OCI-LY3 (cell line): Measurements from ENCODE around the gene GNG12.

Source experiments
- H2AFZ ChIP-seq: fragments of 200-600, 300-600 bp; shearing (Covaris generic); 2 replicates; pipeline ENCODE4 v1.6.0; 2014; ENCODE audit warnings: antibody characterized with exemption, low read depth, low read length
- H3K27ac ChIP-seq: fragments of 200-600, 300-600 bp; sonication (generic); 2 replicates; pipeline ENCODE4 v1.5.1; 2014; ENCODE audit warnings: mild to moderate bottlenecking, low read length, moderate library complexity, mixed read lengths
- H3K27me3 ChIP-seq: fragments of 200-600, 300-600 bp; sonication (generic); 2 replicates; pipeline ENCODE4 v1.6.1; 2014; ENCODE audit warnings: low read depth, low read length, mixed read lengths
- H3K36me3 ChIP-seq: fragments of 200-600, 300-600 bp; sonication (generic); replicated peaks from 2 replicates; pipeline ENCODE3; 2014; ENCODE audit warnings: low read depth, low read length, mixed read lengths
- H3K4me1 ChIP-seq: fragments of 300-600, 200-600 bp; sonication (generic); 2 replicates; pipeline ENCODE4 v1.6.1; 2014; ENCODE audit warnings: low read length, mixed read lengths
- H3K4me2 ChIP-seq: fragments of 200-600, 300-600 bp; sonication (generic); 2 replicates; pipeline ENCODE4 v1.6.1; 2014; ENCODE audit warnings: low read length, mixed read lengths
- H3K4me3 ChIP-seq: fragments of 300-600, 200-600 bp; sonication (generic); 2 replicates; pipeline ENCODE4 v1.5.1; 2014; ENCODE audit warnings: antibody characterized with exemption, mild to moderate bottlenecking, low read length, moderate library complexity
- H3K79me2 ChIP-seq: fragments of 300-600, 200-600 bp; shearing (Covaris generic); 2 replicates; pipeline ENCODE4 v1.6.1; 2014; ENCODE audit warnings: mild to moderate bottlenecking, low read length, mixed read lengths
- H3K9ac ChIP-seq: fragments of 300-600, 200-600 bp; shearing (Covaris generic); 2 replicates; pipeline ENCODE4 v1.6.0; 2014; ENCODE audit warnings: mild to moderate bottlenecking, low read length, moderate library complexity
- H3K9me3 ChIP-seq: fragments of 200-600, 300-600 bp; shearing (Covaris generic); 2 replicates; pipeline ENCODE4 v1.6.1; 2014; ENCODE audit warnings: low read length, mixed read lengths; ENCODE audit not compliant: insufficient read depth
- H4K20me1 ChIP-seq: fragments of 200-600, 300-600 bp; sonication (generic); 2 replicates; pipeline ENCODE4 v1.6.1; 2016; ENCODE audit warnings: low read length, mixed read lengths; ENCODE audit not compliant: insufficient read depth
- EZH2phosphoT487 ChIP-seq: fragments of 200-600 bp; shearing (Covaris generic); IDR thresholded peaks from 2 replicates; pipeline ENCODE4 v1.6.1; 2018; ENCODE audit warnings: antibody characterized with exemption, mixed run types, low read depth
- TF ChIP-seq, protein P1 (sequence below): fragments of 200-600, 300-600 bp; sonication (generic); IDR thresholded peaks from 2 replicates; pipeline ENCODE4 v1.5.1; 2014; ENCODE audit warnings: antibody characterized with exemption, low read length, low read depth

GNG12 gene

DNA sequence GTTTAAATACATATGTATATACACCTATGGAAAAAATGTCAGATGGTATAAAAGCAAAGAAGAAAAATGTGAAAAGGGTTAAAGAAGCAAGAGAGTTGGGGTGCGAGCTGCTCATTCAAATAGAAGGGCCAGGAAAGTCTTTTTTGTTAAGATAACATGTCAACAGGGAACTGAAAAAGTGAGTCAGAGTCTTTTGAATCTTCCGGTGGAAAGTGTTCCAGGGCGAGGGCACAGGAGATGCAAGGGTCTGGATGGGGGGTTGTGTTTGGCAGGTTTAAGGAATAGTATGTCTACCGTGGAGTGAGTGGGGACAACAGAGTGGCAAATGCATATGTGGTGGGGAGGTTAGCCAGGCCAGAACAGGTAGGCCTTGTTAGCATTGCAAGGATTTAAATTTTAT, 22.2 kb upstream of the GNG12 start:
- H3K9ac ChIP-seq, result no peak overlapping the region
- H3K79me2 ChIP-seq, result no peaks in the 10 kb centered on the region
- no peak overlapping the region for H3K27ac ChIP-seq
- no peaks in the 10 kb centered on the region for H4K20me1 ChIP-seq
- no peaks in the 10 kb centered on the region for H3K9me3 ChIP-seq
- no peak overlapping the region for H3K4me3 ChIP-seq
- H2AFZ ChIP-seq, result no peak overlapping the region
- H3K27me3 ChIP-seq, result peaks cover 7% of the 10 kb centered on the region; the same call in 1 of the 2 replicates
- H3K4me1 ChIP-seq, result peaks cover 6% of the 10 kb centered on the region
- TF ChIP-seq, protein P1, sequence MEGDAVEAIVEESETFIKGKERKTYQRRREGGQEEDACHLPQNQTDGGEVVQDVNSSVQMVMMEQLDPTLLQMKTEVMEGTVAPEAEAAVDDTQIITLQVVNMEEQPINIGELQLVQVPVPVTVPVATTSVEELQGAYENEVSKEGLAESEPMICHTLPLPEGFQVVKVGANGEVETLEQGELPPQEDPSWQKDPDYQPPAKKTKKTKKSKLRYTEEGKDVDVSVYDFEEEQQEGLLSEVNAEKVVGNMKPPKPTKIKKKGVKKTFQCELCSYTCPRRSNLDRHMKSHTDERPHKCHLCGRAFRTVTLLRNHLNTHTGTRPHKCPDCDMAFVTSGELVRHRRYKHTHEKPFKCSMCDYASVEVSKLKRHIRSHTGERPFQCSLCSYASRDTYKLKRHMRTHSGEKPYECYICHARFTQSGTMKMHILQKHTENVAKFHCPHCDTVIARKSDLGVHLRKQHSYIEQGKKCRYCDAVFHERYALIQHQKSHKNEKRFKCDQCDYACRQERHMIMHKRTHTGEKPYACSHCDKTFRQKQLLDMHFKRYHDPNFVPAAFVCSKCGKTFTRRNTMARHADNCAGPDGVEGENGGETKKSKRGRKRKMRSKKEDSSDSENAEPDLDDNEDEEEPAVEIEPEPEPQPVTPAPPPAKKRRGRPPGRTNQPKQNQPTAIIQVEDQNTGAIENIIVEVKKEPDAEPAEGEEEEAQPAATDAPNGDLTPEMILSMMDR, result no peak
- no peak for TF ChIP-seq EZH2phosphoT487
- H3K4me2 ChIP-seq, result no peak overlapping the region
- no peaks in the 10 kb centered on the region for H3K36me3 ChIP-seq

DNA sequence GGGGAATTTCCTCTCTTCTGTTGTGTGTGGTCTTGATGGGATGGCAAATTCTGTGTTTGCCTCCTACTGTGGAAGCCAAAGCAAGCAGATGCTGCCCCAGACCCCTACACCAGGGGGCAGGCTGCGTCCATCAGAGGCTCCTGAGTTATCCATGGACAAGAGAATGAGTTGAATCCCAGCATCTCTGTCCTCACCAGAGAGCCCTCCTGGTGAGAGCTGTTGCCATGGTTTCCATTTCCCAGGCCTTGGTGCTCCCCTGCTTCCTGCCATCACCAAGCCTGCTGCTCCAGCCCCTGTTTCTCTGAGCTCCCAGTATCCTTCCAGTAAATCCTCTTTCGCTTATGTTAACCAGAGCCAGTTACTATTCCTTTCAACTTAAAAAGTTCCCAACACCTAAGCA, 20.4 kb upstream of the GNG12 start:
- TF ChIP-seq, protein P1, result peak; percentile 50
- no peak for TF ChIP-seq EZH2phosphoT487
- Histone ChIP-seq H4K20me1 (no peaks in the 10 kb centered on the region), H3K79me2 (no peaks in the 10 kb centered on the region), H2AFZ (no peak overlapping the region), H3K36me3 (no peaks in the 10 kb centered on the region), H3K4me3 (no peak overlapping the region), H3K27me3 (peaks cover 7% of the 10 kb centered on the region; the same call in 1 of the 2 replicates), H3K4me1 (peaks cover 6% of the 10 kb centered on the region), H3K9ac (no peak overlapping the region), H3K9me3 (no peaks in the 10 kb centered on the region), H3K27ac (no peak overlapping the region), H3K4me2 (no peak overlapping the region)

DNA sequence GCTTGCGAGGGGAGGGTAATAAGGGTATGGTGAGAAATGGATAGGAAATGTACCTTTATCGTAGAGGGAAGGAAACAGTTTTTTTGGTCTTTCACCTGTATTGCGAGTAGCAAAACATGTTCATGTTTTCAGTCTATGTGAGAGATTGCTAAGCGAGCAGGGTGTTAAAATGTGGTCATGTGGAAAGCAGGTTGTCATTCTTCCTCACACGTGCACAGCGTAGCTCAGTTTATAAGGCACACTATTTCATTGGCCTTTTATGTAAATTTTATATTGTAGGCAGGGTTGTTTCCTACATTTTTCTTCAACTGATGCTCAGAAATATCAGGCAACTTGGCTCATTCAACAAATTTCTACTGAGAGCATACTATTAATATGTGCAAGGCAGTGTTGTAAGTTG, 18.5 kb upstream of the GNG12 start:
- Histone ChIP-seq H3K9ac (no peak overlapping the region), H3K36me3 (no peaks in the 10 kb centered on the region), H3K9me3 (no peaks in the 10 kb centered on the region), H3K79me2 (no peaks in the 10 kb centered on the region), H4K20me1 (no peaks in the 10 kb centered on the region), H3K4me3 (no peak overlapping the region), H3K27ac (no peak overlapping the region), H2AFZ (no peak overlapping the region), H3K27me3 (peaks cover 7% of the 10 kb centered on the region; the same call in 1 of the 2 replicates), H3K4me2 (no peak overlapping the region), H3K4me1 (peaks cover 6% of the 10 kb centered on the region)
- TF ChIP-seq, protein P1, result no peak
- no peak for TF ChIP-seq EZH2phosphoT487

DNA sequence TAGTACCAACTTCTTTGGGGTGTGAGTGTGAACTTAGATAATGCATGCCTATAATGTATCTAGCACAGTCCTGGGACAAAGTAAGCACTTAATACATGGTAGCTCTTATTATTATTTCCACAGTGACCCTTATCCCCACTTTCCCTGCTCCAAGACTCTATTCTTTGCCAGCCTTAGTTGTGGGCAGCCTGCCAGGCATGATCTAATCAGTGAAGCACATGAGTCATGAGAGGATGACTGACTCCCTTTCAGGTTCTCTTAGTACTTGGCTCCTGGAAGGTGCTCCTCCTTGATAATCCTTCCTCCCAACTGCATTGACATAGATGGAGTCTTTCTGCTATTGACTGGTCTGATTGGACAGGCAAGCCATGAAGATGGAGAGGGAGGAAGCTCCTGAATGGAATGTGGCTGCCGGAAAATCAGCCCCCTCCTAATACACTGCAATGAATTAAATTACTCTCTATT, 17.4 kb upstream of the GNG12 start:
- no peaks in the 10 kb centered on the region for H4K20me1 ChIP-seq
- no peak for TF ChIP-seq EZH2phosphoT487
- TF ChIP-seq, protein P1, result no peak
- H2AFZ ChIP-seq, result no peak overlapping the region
- no peak overlapping the region for H3K4me3 ChIP-seq
- H3K27ac ChIP-seq, result no peak overlapping the region
- H3K36me3 ChIP-seq, result no peaks in the 10 kb centered on the region
- peaks cover 7% of the 10 kb centered on the region; the same call in 1 of the 2 replicates for H3K27me3 ChIP-seq
- no peaks in the 10 kb centered on the region for H3K79me2 ChIP-seq
- peaks cover 6% of the 10 kb centered on the region for H3K4me1 ChIP-seq
- no peak overlapping the region for H3K9ac ChIP-seq
- H3K4me2 ChIP-seq, result no peak overlapping the region
- no peaks in the 10 kb centered on the region for H3K9me3 ChIP-seq
